ENCODE measurements around the gene SLC35B2.

The SLC35B2 gene

GRCh38 chr6:44219815-44220784, 37.2 kb downstream of the SLC35B2 start:
- peak; percentile 88 for DNase-seq

GRCh38 chr6:44219053-44219814, 38.1 kb downstream of the SLC35B2 start:
- DNase-seq = peak; percentile 98

- DNase-seq = no peak
These were observed 39.8 kb downstream of the SLC35B2 start for GRCh38 chr6:44217332-44218143.

GRCh38 chr6:44216677-44217331, 40.5 kb downstream of the SLC35B2 start, which contains the start of gene MYMX:
Gene MYMX (plus strand): TSS chr6:44216926. CDS start chr6:44217472, 546 bp downstream.
- DNase-seq = peak; percentile 72

GRCh38 chr6:44214307-44214706, 43.0 kb downstream of the SLC35B2 start:
- no peak for DNase-seq

- no peak for DNase-seq
These were observed 46.0 kb downstream of the SLC35B2 start for GRCh38 chr6:44211284-44211683.

GRCh38 chr6:44207966-44208365, 49.4 kb downstream of the SLC35B2 start:
- no peak for DNase-seq

All from NCI-H82 (cell line).